ENCODE results near the gene SLC1A5. TPM values are rescaled to one million over a fixed set of nuclear protein-coding genes. Genes with fewer than 3 reads are reported as not detected.
A peak's percentile ranks its signal among the peaks of the same experiment; 100 is the strongest.

SLC1A5 gene
- total and polyA plus RNA-seq, 2 experiments from 2014 or later, result 103 to 272 TPM

GRCh38 chr19:46788968-46789338 is 559 bp upstream of the SLC1A5 start:
- DNase-seq (ENCODE audit: low spot score) (no peak), ATAC-seq (no peak)
- Histone ChIP-seq H3K27me3 (ENCODE audit: insufficient read depth) (peaks cover 6% of the 10 kb centered on the region), H3F3A (replicated peaks; ENCODE audit: low read depth) (peaks cover 22% of the 10 kb centered on the region), H3K9me2 (ENCODE audit: insufficient read depth) (no peaks in the 10 kb centered on the region), H3K4me1 (ENCODE audit: insufficient read depth) (peaks cover 21% of the 10 kb centered on the region), H3K4me2 (no peak overlapping the region), H3K79me2 (replicated peaks; ENCODE audit: insufficient read depth) (peaks cover 44% of the 10 kb centered on the region), H4K20me1 (replicated peaks; ENCODE audit: insufficient read depth) (peaks cover 17% of the 10 kb centered on the region), H3K36me3 (ENCODE audit: insufficient read depth) (peaks cover 11% of the 10 kb centered on the region), H2AFZ (no peak overlapping the region), H3K4me3 (no peak overlapping the region), H3K27ac (ENCODE audit: low read depth) (no peak overlapping the region)
- TF ChIP-seq, protein P1, sequence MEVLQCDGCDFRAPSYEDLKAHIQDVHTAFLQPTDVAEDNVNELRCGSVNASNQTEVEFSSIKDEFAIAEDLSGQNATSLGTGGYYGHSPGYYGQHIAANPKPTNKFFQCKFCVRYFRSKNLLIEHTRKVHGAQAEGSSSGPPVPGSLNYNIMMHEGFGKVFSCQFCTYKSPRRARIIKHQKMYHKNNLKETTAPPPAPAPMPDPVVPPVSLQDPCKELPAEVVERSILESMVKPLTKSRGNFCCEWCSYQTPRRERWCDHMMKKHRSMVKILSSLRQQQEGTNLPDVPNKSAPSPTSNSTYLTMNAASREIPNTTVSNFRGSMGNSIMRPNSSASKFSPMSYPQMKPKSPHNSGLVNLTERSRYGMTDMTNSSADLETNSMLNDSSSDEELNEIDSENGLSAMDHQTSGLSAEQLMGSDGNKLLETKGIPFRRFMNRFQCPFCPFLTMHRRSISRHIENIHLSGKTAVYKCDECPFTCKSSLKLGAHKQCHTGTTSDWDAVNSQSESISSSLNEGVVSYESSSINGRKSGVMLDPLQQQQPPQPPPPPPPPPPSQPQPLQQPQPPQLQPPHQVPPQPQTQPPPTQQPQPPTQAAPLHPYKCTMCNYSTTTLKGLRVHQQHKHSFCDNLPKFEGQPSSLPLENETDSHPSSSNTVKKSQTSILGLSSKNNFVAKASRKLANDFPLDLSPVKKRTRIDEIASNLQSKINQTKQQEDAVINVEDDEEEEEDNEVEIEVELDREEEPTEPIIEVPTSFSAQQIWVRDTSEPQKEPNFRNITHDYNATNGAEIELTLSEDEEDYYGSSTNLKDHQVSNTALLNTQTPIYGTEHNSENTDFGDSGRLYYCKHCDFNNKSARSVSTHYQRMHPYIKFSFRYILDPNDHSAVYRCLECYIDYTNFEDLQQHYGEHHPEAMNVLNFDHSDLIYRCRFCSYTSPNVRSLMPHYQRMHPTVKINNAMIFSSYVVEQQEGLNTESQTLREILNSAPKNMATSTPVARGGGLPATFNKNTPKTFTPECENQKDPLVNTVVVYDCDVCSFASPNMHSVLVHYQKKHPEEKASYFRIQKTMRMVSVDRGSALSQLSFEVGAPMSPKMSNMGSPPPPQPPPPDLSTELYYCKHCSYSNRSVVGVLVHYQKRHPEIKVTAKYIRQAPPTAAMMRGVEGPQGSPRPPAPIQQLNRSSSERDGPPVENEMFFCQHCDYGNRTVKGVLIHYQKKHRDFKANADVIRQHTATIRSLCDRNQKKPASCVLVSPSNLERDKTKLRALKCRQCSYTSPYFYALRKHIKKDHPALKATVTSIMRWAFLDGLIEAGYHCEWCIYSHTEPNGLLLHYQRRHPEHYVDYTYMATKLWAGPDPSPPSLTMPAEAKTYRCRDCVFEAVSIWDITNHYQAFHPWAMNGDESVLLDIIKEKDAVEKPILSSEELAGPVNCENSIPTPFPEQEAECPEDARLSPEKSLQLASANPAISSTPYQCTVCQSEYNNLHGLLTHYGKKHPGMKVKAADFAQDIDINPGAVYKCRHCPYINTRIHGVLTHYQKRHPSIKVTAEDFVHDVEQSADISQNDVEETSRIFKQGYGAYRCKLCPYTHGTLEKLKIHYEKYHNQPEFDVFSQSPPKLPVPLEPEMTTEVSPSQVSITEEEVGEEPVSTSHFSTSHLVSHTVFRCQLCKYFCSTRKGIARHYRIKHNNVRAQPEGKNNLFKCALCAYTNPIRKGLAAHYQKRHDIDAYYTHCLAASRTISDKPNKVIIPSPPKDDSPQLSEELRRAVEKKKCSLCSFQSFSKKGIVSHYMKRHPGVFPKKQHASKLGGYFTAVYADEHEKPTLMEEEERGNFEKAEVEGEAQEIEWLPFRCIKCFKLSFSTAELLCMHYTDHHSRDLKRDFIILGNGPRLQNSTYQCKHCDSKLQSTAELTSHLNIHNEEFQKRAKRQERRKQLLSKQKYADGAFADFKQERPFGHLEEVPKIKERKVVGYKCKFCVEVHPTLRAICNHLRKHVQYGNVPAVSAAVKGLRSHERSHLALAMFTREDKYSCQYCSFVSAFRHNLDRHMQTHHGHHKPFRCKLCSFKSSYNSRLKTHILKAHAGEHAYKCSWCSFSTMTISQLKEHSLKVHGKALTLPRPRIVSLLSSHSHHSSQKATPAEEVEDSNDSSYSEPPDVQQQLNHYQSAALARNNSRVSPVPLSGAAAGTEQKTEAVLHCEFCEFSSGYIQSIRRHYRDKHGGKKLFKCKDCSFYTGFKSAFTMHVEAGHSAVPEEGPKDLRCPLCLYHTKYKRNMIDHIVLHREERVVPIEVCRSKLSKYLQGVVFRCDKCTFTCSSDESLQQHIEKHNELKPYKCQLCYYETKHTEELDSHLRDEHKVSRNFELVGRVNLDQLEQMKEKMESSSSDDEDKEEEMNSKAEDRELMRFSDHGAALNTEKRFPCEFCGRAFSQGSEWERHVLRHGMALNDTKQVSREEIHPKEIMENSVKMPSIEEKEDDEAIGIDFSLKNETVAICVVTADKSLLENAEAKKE (CRISPR knock-in tag; IDR thresholded peaks at IDR 0.05), result no peak
- TF ChIP-seq EZH2phosphoT487 (IDR thresholded peaks at IDR 0.05; ENCODE audit: unreplicated experiment) (no peak), ZNF331 (CRISPR knock-in tag; IDR thresholded peaks at IDR 0.05; ENCODE audit: low read depth) (no peak), REST (IDR thresholded peaks at IDR 0.05; ENCODE audit: unreplicated experiment) (no peak), JUNB (IDR thresholded peaks at IDR 0.05; ENCODE audit: unreplicated experiment) (no peak), CREB1 (CRISPR knock-in tag; IDR thresholded peaks at IDR 0.05; ENCODE audit: low read depth) (no peak), NANOG (IDR thresholded peaks at IDR 0.05; ENCODE audit: borderline replicate concordance) (no peak), POLR2AphosphoS5 (IDR thresholded peaks at IDR 0.05; ENCODE audit: low read depth) (no peak), EZH2 (IDR thresholded peaks at IDR 0.05; ENCODE audit: low read depth, unreplicated experiment) (no peak), STAT1 (IDR thresholded peaks at IDR 0.05; ENCODE audit: unreplicated experiment) (no peak), ZNF114 (CRISPR knock-in tag; IDR thresholded peaks at IDR 0.05) (no peak)
- TF ChIP-seq, protein P2, sequence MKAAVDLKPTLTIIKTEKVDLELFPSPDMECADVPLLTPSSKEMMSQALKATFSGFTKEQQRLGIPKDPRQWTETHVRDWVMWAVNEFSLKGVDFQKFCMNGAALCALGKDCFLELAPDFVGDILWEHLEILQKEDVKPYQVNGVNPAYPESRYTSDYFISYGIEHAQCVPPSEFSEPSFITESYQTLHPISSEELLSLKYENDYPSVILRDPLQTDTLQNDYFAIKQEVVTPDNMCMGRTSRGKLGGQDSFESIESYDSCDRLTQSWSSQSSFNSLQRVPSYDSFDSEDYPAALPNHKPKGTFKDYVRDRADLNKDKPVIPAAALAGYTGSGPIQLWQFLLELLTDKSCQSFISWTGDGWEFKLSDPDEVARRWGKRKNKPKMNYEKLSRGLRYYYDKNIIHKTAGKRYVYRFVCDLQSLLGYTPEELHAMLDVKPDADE (IDR thresholded peaks at IDR 0.05), result no peak
- TF ChIP-seq, protein P3, sequence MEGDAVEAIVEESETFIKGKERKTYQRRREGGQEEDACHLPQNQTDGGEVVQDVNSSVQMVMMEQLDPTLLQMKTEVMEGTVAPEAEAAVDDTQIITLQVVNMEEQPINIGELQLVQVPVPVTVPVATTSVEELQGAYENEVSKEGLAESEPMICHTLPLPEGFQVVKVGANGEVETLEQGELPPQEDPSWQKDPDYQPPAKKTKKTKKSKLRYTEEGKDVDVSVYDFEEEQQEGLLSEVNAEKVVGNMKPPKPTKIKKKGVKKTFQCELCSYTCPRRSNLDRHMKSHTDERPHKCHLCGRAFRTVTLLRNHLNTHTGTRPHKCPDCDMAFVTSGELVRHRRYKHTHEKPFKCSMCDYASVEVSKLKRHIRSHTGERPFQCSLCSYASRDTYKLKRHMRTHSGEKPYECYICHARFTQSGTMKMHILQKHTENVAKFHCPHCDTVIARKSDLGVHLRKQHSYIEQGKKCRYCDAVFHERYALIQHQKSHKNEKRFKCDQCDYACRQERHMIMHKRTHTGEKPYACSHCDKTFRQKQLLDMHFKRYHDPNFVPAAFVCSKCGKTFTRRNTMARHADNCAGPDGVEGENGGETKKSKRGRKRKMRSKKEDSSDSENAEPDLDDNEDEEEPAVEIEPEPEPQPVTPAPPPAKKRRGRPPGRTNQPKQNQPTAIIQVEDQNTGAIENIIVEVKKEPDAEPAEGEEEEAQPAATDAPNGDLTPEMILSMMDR (conservative IDR thresholded peaks at IDR 0.05; ENCODE audit: low read depth in 2 of 2), result no peak
- Mint-ChIP-seq H3K4me1 (peaks cover 26% of the 10 kb centered on the region), H3K4me3 (peak overlapping the region; percentile 97; the same call in 2 of the 3 replicates), H3K36me3 (ENCODE audit: low read depth) (peaks cover 37% of the 10 kb centered on the region), H3K27ac (no peak overlapping the region), H3K27me3 (ENCODE audit: insufficient read depth, low read depth, poor library complexity) (peaks cover 27% of the 10 kb centered on the region), H3K9me3 (peaks cover 5% of the 10 kb centered on the region; the same call in 1 of the 3 replicates)
